HEK293 (cell line): Measurements from ENCODE around the gene TRMT44.

Experiments used
- CTCF ChIA-PET: fragments of 350-600 bp; formaldehyde crosslinking; extraction: SDS; loops from one replicate; lab custom pipeline; 2021; ENCODE audit warnings: antibody characterized with exemption; lab: Yijun Ruan, JAX
- POLR2A ChIA-PET: fragments of 300-600 bp; formaldehyde crosslinking; extraction: SDS; loops from one replicate; lab custom pipeline; 2020; ENCODE audit warnings: antibody characterized with exemption, inconsistent platforms; lab: Yijun Ruan, JAX
- H3K27ac ChIP-seq: fragments of 200-500 bp; sonication (Bioruptor generic); 2 replicates; pipeline ENCODE4 v1.5.1; 2014; ENCODE audit warnings: low read depth, low read length, control low read depth, inconsistent platforms; ENCODE audit errors: extremely low read depth
- H3K36me3 ChIP-seq, 2 experiments: fragments of 200-500 bp in 1 of 2; sonication (Bioruptor generic) in 1 of 2; 1 replicate in 1 of 2; 2 replicates in 1 of 2; pipeline ENCODE4 v1.5.1; 2014 to 2017; ENCODE audit warnings: inconsistent platforms in 2 of 2, low read length in 2 of 2; ENCODE audit not compliant: control insufficient read depth in 2 of 2, insufficient read depth in 1 of 2
- H3K4me1 ChIP-seq: fragments of 200-500 bp; sonication (Bioruptor generic); 2 replicates; pipeline ENCODE4 v1.5.1; 2014; ENCODE audit warnings: mild to moderate bottlenecking, low read length, inconsistent platforms; ENCODE audit not compliant: control insufficient read depth, insufficient read depth
- H3K4me3 ChIP-seq: 2 replicates; pipeline ENCODE4 v1.5.1; 2011; ENCODE audit warnings: low read depth, mild to moderate bottlenecking, control low read depth, low read length, moderate library complexity
- H3K9me3 ChIP-seq: fragments of 200-500 bp; sonication (Bioruptor generic); 2 replicates; pipeline ENCODE4 v1.5.1; 2014; ENCODE audit warnings: low read depth, low read length, inconsistent platforms; ENCODE audit not compliant: control insufficient read depth, insufficient read depth
- HIC1 ChIP-seq: fragments of 450-650 bp; formaldehyde crosslinking; IDR thresholded peaks from 2 replicates; pipeline ENCODE4 v1.5.1; 2016; ENCODE audit warnings: missing biosample characterization, missing genetic modification characterization
- HOXC10 ChIP-seq: sonication (generic); formaldehyde crosslinking; IDR thresholded peaks from 2 replicates; pipeline ENCODE4 v1.8.1; 2023; ENCODE audit warnings: mild to moderate bottlenecking, missing genetic modification reagents
- KLF10 ChIP-seq: fragments of 450-650 bp; IDR thresholded peaks from 2 replicates; pipeline ENCODE4 v1.5.1; 2018; ENCODE audit warnings: missing biosample characterization, mild to moderate bottlenecking, missing genetic modification characterization
- PRDM1 ChIP-seq: fragments of 450-650 bp; formaldehyde crosslinking; IDR thresholded peaks from 2 replicates; pipeline ENCODE4; 2016; ENCODE audit warnings: missing biosample characterization, missing genetic modification characterization
- REPIN1 ChIP-seq: fragments of 450-650 bp; formaldehyde crosslinking; IDR thresholded peaks from 2 replicates; pipeline ENCODE4 v1.5.1; 2017; ENCODE audit warnings: missing biosample characterization, missing genetic modification characterization, low read depth
- TCF7L2 ChIP-seq: IDR thresholded peaks from 2 replicates; pipeline ENCODE4 v1.6.1; 2011; ENCODE audit warnings: low read depth, mild to moderate bottlenecking, inconsistent platforms, low read length, moderate library complexity, borderline replicate concordance
- ZBTB21 ChIP-seq: fragments of 450-650 bp; formaldehyde crosslinking; IDR thresholded peaks from 2 replicates; pipeline ENCODE4 v1.5.1; 2017; ENCODE audit warnings: missing biosample characterization, missing genetic modification characterization
- ZBTB6 ChIP-seq: fragments of 450-650 bp; formaldehyde crosslinking; IDR thresholded peaks from 2 replicates; pipeline ENCODE4 v1.5.1; 2017; ENCODE audit warnings: missing biosample characterization, missing genetic modification characterization
- ZIC2 ChIP-seq: fragments of 450-650 bp; formaldehyde crosslinking; IDR thresholded peaks from 2 replicates; pipeline ENCODE4 v1.5.1; 2016; ENCODE audit warnings: missing biosample characterization, missing genetic modification characterization
- ZNF112 ChIP-seq: fragments of 450-650 bp; formaldehyde crosslinking; IDR thresholded peaks from 2 replicates; pipeline ENCODE4 v1.5.0; 2017; ENCODE audit warnings: missing biosample characterization, missing genetic modification characterization
- ZNF140 ChIP-seq: fragments of 450-650 bp; formaldehyde crosslinking; IDR thresholded peaks from 2 replicates; pipeline ENCODE4 v1.5.1; 2016; ENCODE audit warnings: missing biosample characterization, missing genetic modification characterization
- ZNF23 ChIP-seq: fragments of 450-650 bp; formaldehyde crosslinking; IDR thresholded peaks from 2 replicates; pipeline ENCODE4 v1.5.1; 2016; ENCODE audit warnings: missing biosample characterization, missing genetic modification characterization, borderline replicate concordance
- ZNF37A ChIP-seq: fragments of 450-650 bp; IDR thresholded peaks from 2 replicates; pipeline ENCODE4 v1.5.1; 2018; ENCODE audit warnings: missing biosample characterization, missing genetic modification characterization
- ZNF423 ChIP-seq: fragments of 450-650 bp; formaldehyde crosslinking; IDR thresholded peaks from 2 replicates; pipeline ENCODE4 v1.5.1; 2016; ENCODE audit warnings: missing biosample characterization, missing genetic modification characterization
- ZNF426 ChIP-seq: fragments of 450-650 bp; formaldehyde crosslinking; IDR thresholded peaks from 2 replicates; pipeline ENCODE4 v1.5.1; 2017; ENCODE audit warnings: missing biosample characterization, missing genetic modification characterization, mild to moderate bottlenecking, inconsistent platforms, moderate library complexity
- ZNF48 ChIP-seq: fragments of 450-650 bp; formaldehyde crosslinking; IDR thresholded peaks from 2 replicates; pipeline ENCODE4 v1.5.1; 2016; ENCODE audit warnings: missing biosample characterization, missing genetic modification characterization
- ZNF529 ChIP-seq: fragments of 450-650 bp; formaldehyde crosslinking; IDR thresholded peaks from 2 replicates; pipeline ENCODE4 v1.5.1; 2017; ENCODE audit warnings: missing genetic modification characterization, missing biosample characterization; ENCODE audit not compliant: insufficient replicate concordance
- ZNF544 ChIP-seq: fragments of 450-650 bp; formaldehyde crosslinking; IDR thresholded peaks from 2 replicates; pipeline ENCODE4 v1.5.0; 2017; ENCODE audit warnings: missing biosample characterization, missing genetic modification characterization
- ZNF555 ChIP-seq: fragments of 450-650 bp; formaldehyde crosslinking; conservative IDR thresholded peaks from 2 replicates; pipeline ENCODE4 v1.5.1; 2017; ENCODE audit warnings: missing biosample characterization, mild to moderate bottlenecking, missing genetic modification characterization, inconsistent platforms
- ZNF558 ChIP-seq: fragments of 450-650 bp; formaldehyde crosslinking; IDR thresholded peaks from 2 replicates; pipeline ENCODE4 v1.5.1; 2016; ENCODE audit warnings: missing biosample characterization, missing genetic modification characterization
- ZNF560 ChIP-seq: fragments of 450-650 bp; formaldehyde crosslinking; IDR thresholded peaks from 2 replicates; pipeline ENCODE4 v1.5.1; 2017; ENCODE audit warnings: missing biosample characterization, missing genetic modification characterization, borderline replicate concordance
- ZNF561 ChIP-seq: fragments of 450-650 bp; IDR thresholded peaks from 2 replicates; pipeline ENCODE4 v1.5.1; 2018; ENCODE audit warnings: missing biosample characterization, missing genetic modification characterization, borderline replicate concordance
- ZNF596 ChIP-seq: fragments of 450-650 bp; IDR thresholded peaks from 2 replicates; pipeline ENCODE4 v1.5.0; 2018; ENCODE audit warnings: missing biosample characterization, mild to moderate bottlenecking, missing genetic modification characterization, moderate library complexity
- ZNF629 ChIP-seq: fragments of 450-650 bp; formaldehyde crosslinking; IDR thresholded peaks from 2 replicates; pipeline ENCODE4 v1.5.1; 2017; ENCODE audit warnings: missing biosample characterization, missing genetic modification characterization
- ZNF837 ChIP-seq: fragments of 450-650 bp; formaldehyde crosslinking; IDR thresholded peaks from 2 replicates; pipeline ENCODE4 v1.5.1; 2016; ENCODE audit warnings: missing biosample characterization, missing genetic modification characterization
- ZNF843 ChIP-seq: fragments of 450-650 bp; formaldehyde crosslinking; IDR thresholded peaks from 2 replicates; pipeline ENCODE4 v1.5.1; 2016; ENCODE audit warnings: missing biosample characterization, missing genetic modification characterization
- TF ChIP-seq, protein P1 (sequence below): fragments of 450-650 bp; formaldehyde crosslinking; IDR thresholded peaks from 2 replicates; pipeline ENCODE4 v1.5.1; 2016; ENCODE audit warnings: missing biosample characterization, missing genetic modification characterization
- TF ChIP-seq, protein P2 (sequence below): fragments of 450-650 bp; formaldehyde crosslinking; IDR thresholded peaks from 2 replicates; pipeline ENCODE4 v1.5.1; 2017; ENCODE audit warnings: missing biosample characterization, mild to moderate bottlenecking, missing genetic modification characterization, moderate library complexity
- TF ChIP-seq, protein P3 (sequence below): fragments of 450-650 bp; formaldehyde crosslinking; conservative IDR thresholded peaks from 2 replicates; pipeline ENCODE4 v1.5.1; 2016; ENCODE audit warnings: low read depth, missing biosample characterization, missing genetic modification characterization

Gene TRMT44

GRCh38 chr4:8493484-8493883, 52.9 kb downstream of the TRMT44 start:
- no peak overlapping the region for H3K27ac ChIP-seq
- CTCF ChIA-PET = interaction anchor here (0.6 to 0.7 kb wide), 2 partner anchors 60 to 114 kb away, joined by 3 read pairs; no protein-coding TSS in a partner anchor
- POLR2A ChIA-PET = no interaction called here
- H3K4me3 ChIP-seq = no peak overlapping the region
- TF ChIP-seq ZIC2 (tag by site-specific recombination) (no peak), ZNF596 (tag by site-specific recombination) (no peak), ZNF37A (tag by site-specific recombination) (no peak), KLF10 (tag by site-specific recombination) (no peak), REPIN1 (no peak), ZNF426 (tag by site-specific recombination) (no peak), ZNF544 (tag by site-specific recombination) (no peak), ZNF140 (tag by site-specific recombination) (no peak), PRDM1 (tag by site-specific recombination) (no peak), ZBTB6 (tag by site-specific recombination) (no peak), HOXC10 (CRISPR knock-in tag) (no peak), ZNF558 (tag by site-specific recombination) (no peak), ZNF560 (tag by site-specific recombination) (no peak), ZNF555 (tag by site-specific recombination) (no peak), ZNF529 (no peak)
- TF ChIP-seq, protein P1, sequence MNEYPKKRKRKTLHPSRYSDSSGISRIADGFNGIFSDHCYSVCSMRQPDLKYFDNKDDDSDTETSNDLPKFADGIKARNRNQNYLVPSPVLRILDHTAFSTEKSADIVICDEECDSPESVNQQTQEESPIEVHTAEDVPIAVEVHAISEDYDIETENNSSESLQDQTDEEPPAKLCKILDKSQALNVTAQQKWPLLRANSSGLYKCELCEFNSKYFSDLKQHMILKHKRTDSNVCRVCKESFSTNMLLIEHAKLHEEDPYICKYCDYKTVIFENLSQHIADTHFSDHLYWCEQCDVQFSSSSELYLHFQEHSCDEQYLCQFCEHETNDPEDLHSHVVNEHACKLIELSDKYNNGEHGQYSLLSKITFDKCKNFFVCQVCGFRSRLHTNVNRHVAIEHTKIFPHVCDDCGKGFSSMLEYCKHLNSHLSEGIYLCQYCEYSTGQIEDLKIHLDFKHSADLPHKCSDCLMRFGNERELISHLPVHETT = no peak
- TF ChIP-seq, protein P2, sequence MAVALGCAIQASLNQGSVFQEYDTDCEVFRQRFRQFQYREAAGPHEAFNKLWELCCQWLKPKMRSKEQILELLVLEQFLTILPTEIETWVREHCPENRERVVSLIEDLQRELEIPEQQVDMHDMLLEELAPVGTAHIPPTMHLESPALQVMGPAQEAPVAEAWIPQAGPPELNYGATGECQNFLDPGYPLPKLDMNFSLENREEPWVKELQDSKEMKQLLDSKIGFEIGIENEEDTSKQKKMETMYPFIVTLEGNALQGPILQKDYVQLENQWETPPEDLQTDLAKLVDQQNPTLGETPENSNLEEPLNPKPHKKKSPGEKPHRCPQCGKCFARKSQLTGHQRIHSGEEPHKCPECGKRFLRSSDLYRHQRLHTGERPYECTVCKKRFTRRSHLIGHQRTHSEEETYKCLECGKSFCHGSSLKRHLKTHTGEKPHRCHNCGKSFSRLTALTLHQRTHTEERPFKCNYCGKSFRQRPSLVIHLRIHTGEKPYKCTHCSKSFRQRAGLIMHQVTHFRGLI = no peak
- TF ChIP-seq, protein P3, sequence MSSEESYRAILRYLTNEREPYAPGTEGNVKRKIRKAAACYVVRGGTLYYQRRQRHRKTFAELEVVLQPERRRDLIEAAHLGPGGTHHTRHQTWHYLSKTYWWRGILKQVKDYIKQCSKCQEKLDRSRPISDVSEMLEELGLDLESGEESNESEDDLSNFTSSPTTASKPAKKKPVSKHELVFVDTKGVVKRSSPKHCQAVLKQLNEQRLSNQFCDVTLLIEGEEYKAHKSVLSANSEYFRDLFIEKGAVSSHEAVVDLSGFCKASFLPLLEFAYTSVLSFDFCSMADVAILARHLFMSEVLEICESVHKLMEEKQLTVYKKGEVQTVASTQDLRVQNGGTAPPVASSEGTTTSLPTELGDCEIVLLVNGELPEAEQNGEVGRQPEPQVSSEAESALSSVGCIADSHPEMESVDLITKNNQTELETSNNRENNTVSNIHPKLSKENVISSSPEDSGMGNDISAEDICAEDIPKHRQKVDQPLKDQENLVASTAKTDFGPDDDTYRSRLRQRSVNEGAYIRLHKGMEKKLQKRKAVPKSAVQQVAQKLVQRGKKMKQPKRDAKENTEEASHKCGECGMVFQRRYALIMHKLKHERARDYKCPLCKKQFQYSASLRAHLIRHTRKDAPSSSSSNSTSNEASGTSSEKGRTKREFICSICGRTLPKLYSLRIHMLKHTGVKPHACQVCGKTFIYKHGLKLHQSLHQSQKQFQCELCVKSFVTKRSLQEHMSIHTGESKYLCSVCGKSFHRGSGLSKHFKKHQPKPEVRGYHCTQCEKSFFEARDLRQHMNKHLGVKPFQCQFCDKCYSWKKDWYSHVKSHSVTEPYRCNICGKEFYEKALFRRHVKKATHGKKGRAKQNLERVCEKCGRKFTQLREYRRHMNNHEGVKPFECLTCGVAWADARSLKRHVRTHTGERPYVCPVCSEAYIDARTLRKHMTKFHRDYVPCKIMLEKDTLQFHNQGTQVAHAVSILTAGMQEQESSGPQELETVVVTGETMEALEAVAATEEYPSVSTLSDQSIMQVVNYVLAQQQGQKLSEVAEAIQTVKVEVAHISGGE (tag by site-specific recombination) = no peak
- H3K36me3 ChIP-seq = no peaks in the 10 kb centered on the region
- H3K9me3 ChIP-seq = no peaks in the 10 kb centered on the region
- no peaks in the 10 kb centered on the region for H3K4me1 ChIP-seq

- no peaks in the 10 kb centered on the region for H3K36me3 ChIP-seq
- TF ChIP-seq ZNF629 (tag by site-specific recombination) (no peak), ZNF48 (tag by site-specific recombination) (no peak), ZNF843 (tag by site-specific recombination) (no peak), ZNF112 (tag by site-specific recombination) (no peak), HIC1 (tag by site-specific recombination) (no peak), TCF7L2 (no peak), ZNF561 (tag by site-specific recombination) (no peak), ZNF837 (no peak), ZNF23 (tag by site-specific recombination) (no peak), ZNF423 (tag by site-specific recombination) (no peak), ZBTB21 (tag by site-specific recombination) (no peak)
- POLR2A ChIA-PET = no interaction called here
- no peaks in the 10 kb centered on the region for H3K4me1 ChIP-seq
- H3K27ac ChIP-seq = no peak overlapping the region
- CTCF ChIA-PET = interaction anchor here (0.6 to 1.0 kb wide), 2 partner anchors 14 to 146 kb away, joined by 3 to 4 read pairs; no protein-coding TSS in a partner anchor
- no peaks in the 10 kb centered on the region for H3K9me3 ChIP-seq
- H3K4me3 ChIP-seq = no peak overlapping the region
Observed at GRCh38 chr4:8494218-8494617, 53.6 kb downstream of the TRMT44 start.
